Lung (tissue), 12 donors: ENCODE results near the gene SNX9. TPM values are rescaled to one million over a fixed set of nuclear protein-coding genes. Genes with fewer than 3 reads are reported as not detected.
A peak's percentile ranks its signal among the peaks of the same experiment; 100 is the strongest.

Experiments used
- ATAC-seq: fragments of 200-7000 bp; cut with Tn5 transposase; one replicate; pipeline ENCODE4 v1.9.1; 2020; ENCODE audit warnings: moderate number of reproducible peaks; ENCODE audit not compliant: insufficient read depth, low FRiP score
- DNase-seq, 3 donors: peaks; one replicate each; pipeline ENCODE4 v3.0.0-alpha.2; 2013 to 2017
- H3K27ac ChIP-seq, 2 donors: one replicate each; pipeline ENCODE4 v1.5.1; 2013; ENCODE audit warnings: mild to moderate bottlenecking in 2 of 2, moderate library complexity in 2 of 2, control low read depth in 1 of 2, inconsistent platforms in 1 of 2, low read depth in 1 of 2, low read length in 1 of 2
- H3K27me3 ChIP-seq, 3 donors: one replicate each; pipeline ENCODE4 v1.5.1; 2013; ENCODE audit warnings: low read length in 2 of 3; ENCODE audit not compliant: control insufficient read depth in 3 of 3, insufficient read depth in 3 of 3
- H3K36me3 ChIP-seq, 4 donors: one replicate each; pipeline ENCODE4 v1.5.1; 2013; ENCODE audit warnings: low read length in 4 of 4, mild to moderate bottlenecking in 1 of 4, moderate library complexity in 1 of 4; ENCODE audit not compliant: control insufficient read depth in 4 of 4, insufficient read depth in 4 of 4
- H3K4me1 ChIP-seq, 5 donors: one replicate each; pipeline ENCODE4 v1.5.1; 2013; ENCODE audit warnings: low read length in 5 of 5, mild to moderate bottlenecking in 2 of 5, moderate library complexity in 1 of 5; ENCODE audit not compliant: control insufficient read depth in 5 of 5, insufficient read depth in 5 of 5
- H3K4me3 ChIP-seq: one replicate; pipeline ENCODE4 v1.5.1; 2013; ENCODE audit warnings: mild to moderate bottlenecking, control low read depth, moderate library complexity
- H3K9ac ChIP-seq, 2 donors: one replicate each; pipeline ENCODE4 v1.5.1; 2013; ENCODE audit warnings: low read length in 2 of 2, control low read depth in 1 of 2; ENCODE audit not compliant: insufficient read depth in 1 of 2
- H3K9me3 ChIP-seq, 4 donors: one replicate each; pipeline ENCODE4 v1.5.1; 2013; ENCODE audit warnings: low read length in 3 of 4, mild to moderate bottlenecking in 1 of 4, moderate library complexity in 1 of 4; ENCODE audit not compliant: control insufficient read depth in 4 of 4, insufficient read depth in 3 of 4
- CTCF ChIP-seq: IDR thresholded peaks from 2 replicates; pipeline ENCODE4 v1.5.1; 2012; ENCODE audit warnings: mild to moderate bottlenecking; ENCODE audit errors: control extremely low read depth, extremely low read depth
- WGBS, 2 donors: extraction: QIAGEN DNeasy Blood & Tissue Kit; methylation state at CpG; one replicate each; pipeline ENCODE4 v1.1.7; 2013; 5-methylcytosine and 5-hydroxymethylcytosine counted together
- polyA plus RNA-seq, 2 donors: library from polyadenylated mRNA; stranded (reverse); fragments of 200-250 nt; gene quantifications; one replicate each; pipeline ENCODE4 v1.2.1, GENCODE V29; 2013
- total RNA-seq, 2 donors: library from RNA; depleted of rRNA in 1 of 2; stranded (reverse); fragments of >200 nt in 1 of 2; gene quantifications; one replicate each; pipeline ENCODE4 v1.2.1, GENCODE V29; 2014 to 2021
- donor health status: control.
- donor health status: control.
- donor health status: Bipolar disorder and iron deficiency.
- donor health status: healthy.
- donor health status: DM: yes; HTN: yes; CAD: no.

The SNX9 gene
- total and polyA plus RNA-seq, 4 donors = 13.8 to 35.0 (median 23.8) TPM

GRCh38 chr6:157880534-157880933 is 57.5 kb downstream of the SNX9 start:
- Histone ChIP-seq H3K27me3 (no peaks in the 10 kb centered on the region), H3K9me3 (no peaks in the 10 kb centered on the region), H3K27ac (no peak overlapping the region), H3K36me3 (peaks cover 0 to 21% (median 8%) of the 10 kb centered on the region in 4 donors), H3K4me1 (peaks cover 0 to 7% (median 0%) of the 10 kb centered on the region in 5 donors), H3K9ac (no peak overlapping the region), H3K4me3 (no peak overlapping the region)
- DNase-seq (no peak), ATAC-seq (no peak)
- WGBS, 2 donors = 63 to 73% methylated on average over 3 of the region's 3 CpGs
- TF ChIP-seq CTCF = no peak

- TF ChIP-seq CTCF = no peak
- ATAC-seq (no peak), DNase-seq (peak; percentile 51 to 80 (median 58))
- no peak overlapping the region for H3K27ac ChIP-seq
- no peaks in the 10 kb centered on the region for H3K27me3 ChIP-seq
- H3K4me3 ChIP-seq = no peak overlapping the region
- H3K9me3 ChIP-seq = no peaks in the 10 kb centered on the region
- WGBS, 2 donors = 73 to 85% methylated on average over 3 of the region's 3 CpGs
- peaks cover 0 to 7% (median 0%) of the 10 kb centered on the region in 5 donors for H3K4me1 ChIP-seq
- H3K9ac ChIP-seq = no peak overlapping the region
- peaks cover 0 to 21% (median 9%) of the 10 kb centered on the region in 4 donors for H3K36me3 ChIP-seq
Measured at GRCh38 chr6:157881342-157881741, 58.3 kb downstream of the SNX9 start.

GRCh38 chr6:157884756-157885155 is 61.7 kb downstream of the SNX9 start:
- Histone ChIP-seq H3K36me3 (peaks cover 3 to 18% (median 8%) of the 10 kb centered on the region in 4 donors), H3K27ac (no peak overlapping the region), H3K9me3 (no peaks in the 10 kb centered on the region), H3K9ac (no peak overlapping the region), H3K4me1 (peaks cover 0 to 7% (median 0%) of the 10 kb centered on the region in 5 donors), H3K4me3 (no peak overlapping the region), H3K27me3 (no peaks in the 10 kb centered on the region)
- no peak for TF ChIP-seq CTCF
- WGBS, 2 donors = 95 to 97% methylated on average over 2 of the region's 2 CpGs
- ATAC-seq = no peak
- DNase-seq = no peak

- H3K27me3 ChIP-seq = no peaks in the 10 kb centered on the region
- peaks cover 0 to 4% (median 0%) of the 10 kb centered on the region in 5 donors for H3K4me1 ChIP-seq
- no peak overlapping the region for H3K9ac ChIP-seq
- H3K27ac ChIP-seq = no peak overlapping the region
- H3K36me3 ChIP-seq = peaks cover 3 to 18% (median 8%) of the 10 kb centered on the region in 4 donors
- ATAC-seq = no peak
- no peak for TF ChIP-seq CTCF
- 56 to 69% methylated on average over 7 of the region's 7 CpGs for WGBS, 2 donors
- H3K9me3 ChIP-seq = no peaks in the 10 kb centered on the region
- no peak overlapping the region for H3K4me3 ChIP-seq
- DNase-seq = no peak
Measured at GRCh38 chr6:157885211-157885788, 62.3 kb downstream of the SNX9 start.
